ENCODE results near the gene LMNTD2. TPM values are rescaled to one million over a fixed set of nuclear protein-coding genes. Genes with fewer than 3 reads are reported as not detected.

LMNTD2 gene
- total RNA-seq, 2 donors from 2014 or later = 8.7 to 19.2 TPM

DNA sequence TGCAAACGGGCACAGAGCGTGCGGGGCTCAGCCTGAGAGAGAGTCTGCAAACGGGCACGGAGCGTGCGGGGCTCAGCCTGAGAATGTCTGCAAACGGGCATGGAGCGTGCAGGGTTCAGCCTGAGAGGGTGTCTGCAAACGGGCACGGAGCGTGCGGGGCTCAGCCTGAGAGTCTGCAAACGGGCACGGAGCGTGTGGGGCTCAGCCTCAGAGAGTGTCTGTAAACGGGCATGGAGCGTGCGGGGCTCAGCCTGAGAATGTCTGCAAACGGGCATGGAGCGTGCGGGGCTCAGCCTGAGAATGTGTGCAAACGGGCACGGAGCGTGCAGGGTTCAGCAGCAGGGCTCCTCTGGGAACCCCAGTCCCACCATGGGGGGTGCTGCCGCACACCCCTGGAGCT lies 29.3 kb upstream of the LMNTD2 start:
- DNase-seq (ENCODE audit: low spot score) = no peak
- no peak overlapping the region for H3K4me3 ChIP-seq
- peaks cover 9 to 31% of the 10 kb centered on the region in 2 donors for H3K36me3 ChIP-seq
- H3K27me3 ChIP-seq (replicated peaks; ENCODE audit: insufficient read depth) = no peaks in the 10 kb centered on the region
- no peaks in the 10 kb centered on the region for H3K9me3 ChIP-seq
- intact Hi-C loops (cut with DNase I) = no loop called here
- WGBS = 90% methylated on average over 26 of the region's 26 CpGs
- H3K27ac ChIP-seq = no peak overlapping the region
- no peaks in the 10 kb centered on the region for H3K4me1 ChIP-seq (replicated peaks)
- TF ChIP-seq, protein P1, sequence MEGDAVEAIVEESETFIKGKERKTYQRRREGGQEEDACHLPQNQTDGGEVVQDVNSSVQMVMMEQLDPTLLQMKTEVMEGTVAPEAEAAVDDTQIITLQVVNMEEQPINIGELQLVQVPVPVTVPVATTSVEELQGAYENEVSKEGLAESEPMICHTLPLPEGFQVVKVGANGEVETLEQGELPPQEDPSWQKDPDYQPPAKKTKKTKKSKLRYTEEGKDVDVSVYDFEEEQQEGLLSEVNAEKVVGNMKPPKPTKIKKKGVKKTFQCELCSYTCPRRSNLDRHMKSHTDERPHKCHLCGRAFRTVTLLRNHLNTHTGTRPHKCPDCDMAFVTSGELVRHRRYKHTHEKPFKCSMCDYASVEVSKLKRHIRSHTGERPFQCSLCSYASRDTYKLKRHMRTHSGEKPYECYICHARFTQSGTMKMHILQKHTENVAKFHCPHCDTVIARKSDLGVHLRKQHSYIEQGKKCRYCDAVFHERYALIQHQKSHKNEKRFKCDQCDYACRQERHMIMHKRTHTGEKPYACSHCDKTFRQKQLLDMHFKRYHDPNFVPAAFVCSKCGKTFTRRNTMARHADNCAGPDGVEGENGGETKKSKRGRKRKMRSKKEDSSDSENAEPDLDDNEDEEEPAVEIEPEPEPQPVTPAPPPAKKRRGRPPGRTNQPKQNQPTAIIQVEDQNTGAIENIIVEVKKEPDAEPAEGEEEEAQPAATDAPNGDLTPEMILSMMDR (IDR thresholded peaks at IDR 0.05) = no peak
- TF ChIP-seq POLR2A (IDR thresholded peaks at IDR 0.05) (no peak), POLR2AphosphoS5 (IDR thresholded peaks at IDR 0.05) (no peak)

DNA sequence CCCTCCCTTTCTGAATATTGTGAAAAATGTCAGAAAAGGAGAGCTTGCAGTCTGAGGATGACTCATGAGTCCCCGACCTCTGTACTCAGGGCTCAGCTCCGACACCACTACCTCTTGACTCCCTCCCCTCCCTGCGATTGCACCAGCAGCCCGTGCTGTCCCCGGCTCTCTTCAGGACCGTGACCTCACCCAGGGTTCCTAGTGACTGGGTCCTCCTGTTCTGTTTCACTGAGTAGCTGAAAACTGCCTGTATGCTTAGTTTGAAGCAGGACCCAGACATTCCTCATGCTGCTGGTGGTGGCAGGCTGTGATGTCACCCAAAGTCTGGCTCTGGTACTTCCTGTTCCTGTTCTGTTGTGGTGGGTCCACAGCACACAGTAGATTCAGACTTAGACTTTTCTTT lies 27.4 kb upstream of the LMNTD2 start:
- TF ChIP-seq POLR2AphosphoS5 (IDR thresholded peaks at IDR 0.05) (no peak), POLR2A (IDR thresholded peaks at IDR 0.05) (no peak)
- TF ChIP-seq, protein P1 (IDR thresholded peaks at IDR 0.05) = no peak
- peaks cover 12 to 27% of the 10 kb centered on the region in 2 donors for H3K36me3 ChIP-seq
- no peak overlapping the region for H3K4me3 ChIP-seq
- intact Hi-C loops (cut with DNase I) = no loop called here
- no peak for DNase-seq (ENCODE audit: low spot score)
- H3K27me3 ChIP-seq (replicated peaks; ENCODE audit: insufficient read depth) = no peaks in the 10 kb centered on the region
- no peaks in the 10 kb centered on the region for H3K4me1 ChIP-seq (replicated peaks)
- no peaks in the 10 kb centered on the region for H3K9me3 ChIP-seq
- WGBS = 75% methylated on average over 6 of the region's 6 CpGs
- H3K27ac ChIP-seq = no peak overlapping the region

GRCh38 chr11:587546-587945 lies 27.0 kb upstream of the LMNTD2 start:
- no peak overlapping the region for H3K4me3 ChIP-seq
- peaks cover 7 to 29% of the 10 kb centered on the region in 2 donors for H3K36me3 ChIP-seq
- no peak for TF ChIP-seq POLR2A (IDR thresholded peaks at IDR 0.05)
- TF ChIP-seq, protein P1 (IDR thresholded peaks at IDR 0.05) = no peak
- no peak for TF ChIP-seq POLR2AphosphoS5 (IDR thresholded peaks at IDR 0.05)
- no peaks in the 10 kb centered on the region for H3K9me3 ChIP-seq
- WGBS = 88% methylated on average over 8 of the region's 8 CpGs
- no peaks in the 10 kb centered on the region for H3K27me3 ChIP-seq (replicated peaks; ENCODE audit: insufficient read depth)
- intact Hi-C loops (cut with DNase I) = no loop called here
- H3K4me1 ChIP-seq (replicated peaks) = no peaks in the 10 kb centered on the region
- DNase-seq (ENCODE audit: low spot score) = no peak
- H3K27ac ChIP-seq = no peak overlapping the region

DNA sequence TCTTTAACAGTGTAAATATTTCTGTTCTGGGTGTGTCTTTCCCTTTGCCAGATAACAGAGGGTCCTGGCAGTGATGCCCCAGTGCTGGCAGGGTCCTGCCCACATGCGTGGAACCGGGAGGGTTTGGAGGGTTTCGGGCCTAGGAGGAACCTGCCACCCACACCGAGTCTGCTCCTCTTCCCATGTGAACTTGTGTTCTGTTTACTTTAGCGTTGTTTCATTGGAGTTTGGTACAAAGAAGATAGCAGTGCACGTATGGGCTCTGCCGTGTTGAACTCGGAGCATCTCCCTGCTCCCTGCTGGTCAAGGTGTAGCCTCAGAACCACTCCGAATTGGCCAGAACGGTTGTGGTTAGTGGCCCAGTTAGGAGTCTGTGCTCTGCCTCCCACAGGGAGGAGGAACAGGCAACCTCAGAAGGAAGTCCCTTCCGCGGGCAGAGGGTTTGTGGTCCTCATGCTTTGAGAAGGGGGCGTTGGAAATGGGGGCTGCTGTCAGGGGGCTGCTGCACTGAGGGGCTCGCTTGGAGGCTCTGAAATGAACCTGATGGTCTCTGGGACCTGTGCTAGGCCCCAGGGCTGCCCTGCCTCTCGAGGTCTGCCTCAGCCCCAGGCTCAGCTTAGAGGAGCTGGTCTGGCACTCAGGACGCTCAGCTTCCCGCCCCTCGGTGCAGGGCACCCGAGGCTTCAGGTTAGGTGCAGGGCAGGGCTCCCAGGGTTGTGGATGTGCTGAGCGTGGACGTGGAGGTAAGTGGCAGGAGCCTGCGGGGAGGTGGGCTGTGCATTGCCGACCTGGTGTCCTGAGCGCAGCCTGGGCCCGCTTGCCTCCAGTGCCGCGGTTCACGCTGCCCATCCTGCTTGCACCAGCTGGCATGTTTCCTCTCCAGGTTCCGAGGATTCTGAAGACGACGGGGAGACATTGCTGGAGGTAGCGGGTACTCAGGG lies 26.1 kb upstream of the LMNTD2 start:
- Histone ChIP-seq H3K27me3 (replicated peaks; ENCODE audit: insufficient read depth) (no peaks in the 10 kb centered on the region), H3K9me3 (no peaks in the 10 kb centered on the region), H3K4me1 (replicated peaks) (no peaks in the 10 kb centered on the region), H3K27ac (no peak overlapping the region), H3K36me3 (peaks cover 4 to 28% of the 10 kb centered on the region in 2 donors), H3K4me3 (no peak overlapping the region)
- DNase-seq (ENCODE audit: low spot score) = no peak
- intact Hi-C loops (cut with DNase I) = no loop called here
- TF ChIP-seq POLR2AphosphoS5 (IDR thresholded peaks at IDR 0.05) = no peak
- TF ChIP-seq POLR2A (IDR thresholded peaks at IDR 0.05) = no peak
- TF ChIP-seq, protein P1 (IDR thresholded peaks at IDR 0.05) = no peak
- WGBS = 83% methylated on average over 27 of the region's 32 CpGs

DNA sequence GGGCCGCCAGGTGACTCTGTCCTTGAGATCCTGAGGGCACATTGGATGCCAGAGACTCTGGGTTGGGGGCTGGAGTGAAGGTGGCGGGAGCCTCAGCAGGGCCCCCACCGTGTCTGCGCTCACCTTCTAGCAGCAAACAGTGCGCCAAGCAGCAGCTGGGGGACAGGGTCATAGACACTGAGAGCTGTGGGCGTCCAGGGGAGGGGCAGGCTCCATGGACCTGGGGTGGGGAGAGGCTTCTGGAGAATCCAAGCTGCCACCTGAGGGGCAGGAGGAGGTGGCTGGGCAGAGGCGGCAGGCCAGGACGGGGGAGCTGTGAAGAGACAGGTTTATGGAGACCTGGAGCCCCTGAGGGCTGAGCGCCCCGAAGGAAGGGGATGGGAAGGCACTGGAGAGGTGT lies 23.7 kb upstream of the LMNTD2 start:
- Histone ChIP-seq H3K9me3 (no peaks in the 10 kb centered on the region), H3K27ac (no peak overlapping the region), H3K4me3 (no peak overlapping the region), H3K4me1 (replicated peaks) (no peaks in the 10 kb centered on the region), H3K27me3 (replicated peaks; ENCODE audit: insufficient read depth) (no peaks in the 10 kb centered on the region), H3K36me3 (peaks cover 4 to 24% of the 10 kb centered on the region in 2 donors)
- no peak for DNase-seq (ENCODE audit: low spot score)
- no peak for TF ChIP-seq POLR2AphosphoS5 (IDR thresholded peaks at IDR 0.05)
- no peak for TF ChIP-seq POLR2A (IDR thresholded peaks at IDR 0.05)
- TF ChIP-seq, protein P1 (IDR thresholded peaks at IDR 0.05) = no peak
- intact Hi-C loops (cut with DNase I) = no loop called here
- WGBS = 94% methylated on average over 10 of the region's 10 CpGs
